ENCODE data around the gene GOLGA7B.

Gene GOLGA7B

DNA sequence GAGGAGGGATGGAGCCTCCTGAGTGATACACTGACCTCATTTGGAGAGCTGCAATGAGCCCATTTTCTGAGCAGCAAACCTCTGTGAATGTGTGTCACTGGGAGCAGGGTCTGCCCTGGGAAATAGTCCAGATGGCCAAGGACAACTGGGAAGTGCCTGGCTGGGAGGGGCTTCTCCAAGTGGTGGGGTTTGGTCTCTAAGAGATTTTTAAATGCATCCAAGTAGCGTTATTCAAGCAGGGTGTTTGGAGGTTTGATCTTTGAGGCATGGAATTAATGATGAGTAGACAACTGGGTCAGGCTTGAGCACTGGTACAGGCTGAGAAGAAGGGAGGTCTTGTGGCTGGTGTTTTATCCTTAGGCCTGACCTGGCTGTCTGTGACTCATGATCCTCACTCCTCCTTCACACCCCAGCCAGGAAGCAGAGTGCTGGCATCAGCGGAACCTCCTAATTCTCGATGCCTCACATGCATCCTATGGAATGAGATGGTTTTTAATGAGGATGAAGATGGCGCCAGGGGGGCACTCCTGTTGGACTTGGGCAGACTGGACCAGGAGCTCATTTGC, 3.3 kb downstream of the GOLGA7B start:
- peaks cover 77% of the 10 kb centered on the region for H3K27me3 ChIP-seq (ENCODE audit: control insufficient read depth, insufficient read depth, low read length)
- no peaks in the 10 kb centered on the region for H3K9me3 ChIP-seq (replicated peaks; ENCODE audit: low read length)
- no peaks in the 10 kb centered on the region for H3K4me1 ChIP-seq (ENCODE audit: control insufficient read depth, insufficient read depth, low read length)
- H3K4me3 ChIP-seq (ENCODE audit: low read length): no peak overlapping the region
- H3K4me2 ChIP-seq (ENCODE audit: low read length): no peak overlapping the region
- H3K9ac ChIP-seq (ENCODE audit: low read depth, low read length): no peak overlapping the region
- H3K36me3 ChIP-seq (ENCODE audit: insufficient read depth, low read length): no peaks in the 10 kb centered on the region

DNA sequence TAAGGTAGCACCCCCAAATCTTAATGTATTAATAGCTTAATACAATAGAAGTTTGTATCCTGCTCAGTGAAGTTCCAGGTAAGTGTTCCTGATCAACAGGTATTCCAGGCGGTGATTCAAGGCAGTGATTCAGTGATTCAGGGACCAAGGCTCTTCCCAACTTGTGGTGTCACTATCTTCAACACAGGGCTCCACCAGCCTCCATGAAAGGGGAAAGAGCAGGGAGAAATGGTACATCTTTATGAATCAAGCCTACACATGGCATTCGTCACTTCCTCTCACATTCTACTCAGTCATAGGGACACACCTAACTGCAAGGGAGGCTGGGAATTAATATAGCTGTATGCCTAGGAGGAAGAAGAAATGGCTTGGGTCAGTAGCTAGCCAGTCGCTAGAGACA, 5.1 kb downstream of the GOLGA7B start:
- no peaks in the 10 kb centered on the region for H3K36me3 ChIP-seq (ENCODE audit: insufficient read depth, low read length)
- no peaks in the 10 kb centered on the region for H3K9me3 ChIP-seq (replicated peaks; ENCODE audit: low read length)
- no peak overlapping the region for H3K4me2 ChIP-seq (ENCODE audit: low read length)
- H3K4me3 ChIP-seq (ENCODE audit: low read length): no peak overlapping the region
- no peak overlapping the region for H3K9ac ChIP-seq (ENCODE audit: low read depth, low read length)
- H3K27me3 ChIP-seq (ENCODE audit: control insufficient read depth, insufficient read depth, low read length): peaks cover 80% of the 10 kb centered on the region
- no peaks in the 10 kb centered on the region for H3K4me1 ChIP-seq (ENCODE audit: control insufficient read depth, insufficient read depth, low read length)

DNA sequence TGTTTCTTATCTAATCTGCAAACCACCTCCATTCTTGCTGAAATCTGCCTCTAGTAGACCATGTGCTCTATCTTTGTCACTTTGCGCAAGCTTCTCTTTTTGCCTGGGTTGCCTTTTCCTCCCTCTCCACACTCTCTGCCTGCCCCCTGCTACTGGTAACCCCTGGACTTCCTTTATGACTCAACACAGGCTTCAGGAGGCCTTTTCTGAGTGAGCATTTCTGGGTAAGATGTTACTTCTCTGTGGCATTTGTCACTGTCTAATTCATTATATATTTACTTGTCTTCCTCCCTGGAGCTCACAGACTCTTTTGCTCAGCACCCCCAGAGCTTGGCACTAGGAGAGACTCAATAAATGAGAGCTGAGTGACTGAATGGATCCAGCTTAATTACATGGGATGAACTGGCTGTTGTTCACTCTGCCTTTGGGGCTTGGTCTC, 8.4 kb downstream of the GOLGA7B start:
- H3K27me3 ChIP-seq (ENCODE audit: control insufficient read depth, insufficient read depth, low read length): peaks cover 58% of the 10 kb centered on the region
- H3K9ac ChIP-seq (ENCODE audit: low read depth, low read length): no peak overlapping the region
- H3K36me3 ChIP-seq (ENCODE audit: insufficient read depth, low read length): no peaks in the 10 kb centered on the region
- H3K4me2 ChIP-seq (ENCODE audit: low read length): no peak overlapping the region
- no peak overlapping the region for H3K4me3 ChIP-seq (ENCODE audit: low read length)
- no peaks in the 10 kb centered on the region for H3K9me3 ChIP-seq (replicated peaks; ENCODE audit: low read length)
- peaks cover 2% of the 10 kb centered on the region for H3K4me1 ChIP-seq (ENCODE audit: control insufficient read depth, insufficient read depth, low read length)

DNA sequence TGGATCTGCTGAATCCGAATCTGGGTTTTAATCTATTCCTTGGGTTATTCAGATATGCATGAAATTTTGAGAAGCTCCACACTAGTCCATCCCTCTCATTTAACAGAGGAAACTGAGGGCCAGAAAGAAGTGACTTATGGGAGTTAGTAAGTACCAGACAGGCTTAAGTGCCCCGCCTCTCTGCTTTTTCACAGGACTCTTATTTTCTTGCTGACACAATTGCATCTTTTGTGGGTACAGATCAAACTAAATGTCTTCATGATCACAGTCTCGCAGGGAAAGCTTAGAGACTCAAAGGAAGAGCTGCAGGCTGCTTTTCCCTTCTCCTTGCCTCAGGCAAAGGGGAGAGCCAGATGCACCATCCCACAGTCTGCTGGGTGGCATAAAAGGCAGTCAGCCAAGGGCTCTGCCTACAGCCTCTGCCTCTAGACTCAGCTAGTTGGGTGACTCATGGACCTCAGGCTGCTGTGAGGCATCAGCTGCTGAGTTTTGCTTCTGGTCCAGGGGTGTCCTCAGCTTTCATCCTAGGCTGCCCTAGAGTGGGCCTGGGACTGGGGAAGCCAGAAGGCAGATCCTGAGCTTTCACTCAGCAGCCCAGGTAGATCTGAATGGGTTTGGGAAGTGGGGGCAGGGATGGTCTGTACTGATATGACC, 11.6 kb downstream of the GOLGA7B start:
- Histone ChIP-seq H3K4me3 (ENCODE audit: low read length) (no peak overlapping the region), H3K9me3 (replicated peaks; ENCODE audit: low read length) (no peaks in the 10 kb centered on the region), H3K27me3 (ENCODE audit: control insufficient read depth, insufficient read depth, low read length) (peaks cover 56% of the 10 kb centered on the region), H3K4me2 (ENCODE audit: low read length) (no peak overlapping the region), H3K36me3 (ENCODE audit: insufficient read depth, low read length) (no peaks in the 10 kb centered on the region), H3K9ac (ENCODE audit: low read depth, low read length) (no peak overlapping the region), H3K4me1 (ENCODE audit: control insufficient read depth, insufficient read depth, low read length) (peaks cover 2% of the 10 kb centered on the region)

DNA sequence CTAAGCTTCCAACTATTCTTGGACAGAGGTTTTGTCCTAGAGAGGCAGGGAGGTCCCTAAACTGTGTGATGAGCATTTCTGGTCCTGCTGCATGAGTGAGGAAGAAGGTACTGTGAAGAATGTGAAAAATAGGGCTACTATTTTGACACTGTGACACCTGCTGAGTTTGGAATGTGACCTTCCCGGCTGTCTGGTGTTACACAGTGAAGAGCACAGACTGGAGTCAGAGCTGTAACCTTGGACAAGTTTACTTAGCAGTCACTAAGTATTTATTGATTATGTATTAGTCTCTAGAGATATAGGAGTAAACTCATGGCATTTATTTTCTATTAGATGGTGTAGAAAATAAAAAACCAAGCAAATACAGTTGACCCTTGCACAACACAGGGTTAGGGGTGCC, 12.3 kb downstream of the GOLGA7B start:
- H3K4me1 ChIP-seq (ENCODE audit: control insufficient read depth, insufficient read depth, low read length): peaks cover 2% of the 10 kb centered on the region
- no peaks in the 10 kb centered on the region for H3K36me3 ChIP-seq (ENCODE audit: insufficient read depth, low read length)
- H3K9me3 ChIP-seq (replicated peaks; ENCODE audit: low read length): no peaks in the 10 kb centered on the region
- peaks cover 59% of the 10 kb centered on the region for H3K27me3 ChIP-seq (ENCODE audit: control insufficient read depth, insufficient read depth, low read length)
- no peak overlapping the region for H3K4me3 ChIP-seq (ENCODE audit: low read length)
- no peak overlapping the region for H3K4me2 ChIP-seq (ENCODE audit: low read length)
- no peak overlapping the region for H3K9ac ChIP-seq (ENCODE audit: low read depth, low read length)

DNA sequence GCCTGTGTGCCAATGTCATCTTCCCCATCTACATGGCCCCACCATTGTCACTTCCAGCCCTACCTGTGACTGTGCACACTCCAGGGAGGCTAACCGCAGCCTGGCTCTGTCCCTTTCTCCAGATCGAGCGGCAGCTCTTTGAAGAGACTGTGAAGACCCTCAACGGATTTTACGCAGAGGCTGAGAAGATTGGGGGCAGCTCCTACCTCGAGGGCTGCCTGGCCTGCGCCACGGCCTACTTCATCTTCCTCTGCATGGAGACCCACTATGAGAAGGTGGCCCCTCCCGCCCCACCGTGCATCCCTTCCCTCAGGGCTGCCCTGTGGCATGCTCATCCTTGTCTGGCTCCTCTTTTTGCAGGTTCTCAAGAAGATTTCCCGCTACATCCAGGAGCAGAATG, 14.2 kb downstream of the GOLGA7B start:
- peaks cover 45% of the 10 kb centered on the region for H3K27me3 ChIP-seq (ENCODE audit: control insufficient read depth, insufficient read depth, low read length)

DNA sequence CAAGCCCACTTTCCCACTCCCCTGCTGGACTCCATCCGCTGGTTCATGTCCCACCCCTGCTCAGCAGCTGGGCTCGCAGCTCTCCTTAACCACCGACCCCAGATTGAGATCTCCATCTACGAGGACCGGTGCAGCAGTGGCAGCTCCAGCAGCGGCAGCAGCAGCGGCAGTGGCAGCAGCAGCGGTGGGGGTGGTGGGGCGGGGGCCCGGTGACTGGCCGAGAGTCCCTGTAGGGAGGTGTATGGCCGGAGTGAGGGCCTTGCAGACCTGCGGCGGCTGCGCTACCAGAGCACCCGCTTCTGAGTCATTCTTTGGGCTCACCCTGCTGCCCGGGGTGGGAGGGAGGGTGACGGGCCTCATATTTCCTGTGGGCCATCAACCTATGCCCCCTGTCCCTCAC, 15.8 kb downstream of the GOLGA7B start:
- Histone ChIP-seq H3K9ac (ENCODE audit: low read depth, low read length) (no peak overlapping the region), H3K4me3 (ENCODE audit: low read length) (no peak overlapping the region), H3K9me3 (replicated peaks; ENCODE audit: low read length) (no peaks in the 10 kb centered on the region), H3K27me3 (ENCODE audit: control insufficient read depth, insufficient read depth, low read length) (peaks cover 46% of the 10 kb centered on the region), H3K36me3 (ENCODE audit: insufficient read depth, low read length) (no peaks in the 10 kb centered on the region), H3K4me2 (ENCODE audit: low read length) (no peak overlapping the region), H3K4me1 (ENCODE audit: control insufficient read depth, insufficient read depth, low read length) (peaks cover 8% of the 10 kb centered on the region)

More for the DNA sequence above, 14.2 kb downstream of the GOLGA7B start:
- Histone ChIP-seq H3K4me1 (ENCODE audit: control insufficient read depth, insufficient read depth, low read length) (peaks cover 2% of the 10 kb centered on the region), H3K4me2 (ENCODE audit: low read length) (no peak overlapping the region), H3K36me3 (ENCODE audit: insufficient read depth, low read length) (no peaks in the 10 kb centered on the region), H3K9ac (ENCODE audit: low read depth, low read length) (no peak overlapping the region), H3K9me3 (replicated peaks; ENCODE audit: low read length) (no peaks in the 10 kb centered on the region), H3K4me3 (ENCODE audit: low read length) (no peak overlapping the region)

DNA sequence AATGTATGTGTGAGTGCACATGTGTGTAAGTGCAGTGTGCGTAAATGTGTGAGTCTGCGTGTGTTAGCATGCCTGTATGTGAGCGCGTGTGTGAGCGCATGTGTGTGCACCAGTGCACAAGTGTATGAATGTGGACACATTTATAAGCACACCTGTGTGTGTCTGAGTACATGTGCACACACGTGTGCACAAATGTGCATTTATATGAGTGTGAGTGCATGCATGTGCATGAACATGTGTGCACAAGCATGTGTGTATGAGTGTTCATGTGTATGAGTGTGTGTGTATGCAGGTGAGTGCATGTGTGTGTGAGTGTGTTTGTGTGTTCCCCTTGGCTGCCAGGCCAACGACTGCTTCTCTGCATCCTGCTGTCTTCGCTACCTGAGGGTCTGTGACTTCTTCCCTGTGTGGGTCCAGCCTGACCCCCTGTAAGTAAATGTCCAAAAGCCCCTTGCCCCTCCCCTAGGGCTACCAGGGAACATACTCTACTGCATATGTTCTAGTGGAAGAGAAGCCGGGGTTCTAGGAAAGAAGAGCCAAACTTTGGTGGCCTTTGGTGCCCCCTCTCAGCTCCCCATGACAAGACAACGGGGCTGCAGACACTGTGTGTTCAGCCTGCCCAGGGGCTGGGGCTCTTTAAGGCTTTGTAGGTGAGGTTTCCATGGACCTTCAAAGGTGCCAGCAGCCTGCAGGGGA, 17.0 kb downstream of the GOLGA7B start:
- H3K4me1 ChIP-seq (ENCODE audit: control insufficient read depth, insufficient read depth, low read length): peaks cover 5% of the 10 kb centered on the region
- H3K27me3 ChIP-seq (ENCODE audit: control insufficient read depth, insufficient read depth, low read length): peaks cover 57% of the 10 kb centered on the region
- no peak overlapping the region for H3K9ac ChIP-seq (ENCODE audit: low read depth, low read length)
- H3K4me3 ChIP-seq (ENCODE audit: low read length): no peak overlapping the region
- H3K36me3 ChIP-seq (ENCODE audit: insufficient read depth, low read length): no peaks in the 10 kb centered on the region
- H3K9me3 ChIP-seq (replicated peaks; ENCODE audit: low read length): no peaks in the 10 kb centered on the region
- H3K4me2 ChIP-seq (ENCODE audit: low read length): no peak overlapping the region

- peaks cover 62% of the 10 kb centered on the region for H3K27me3 ChIP-seq (ENCODE audit: control insufficient read depth, insufficient read depth, low read length)
These were observed 17.7 kb downstream of the GOLGA7B start for GRCh38 chr10:97867220-97867800.

GRCh38 chr10:97868134-97868685, 18.6 kb downstream of the GOLGA7B start:
- Histone ChIP-seq H3K9ac (ENCODE audit: low read depth, low read length) (no peak overlapping the region), H3K4me1 (ENCODE audit: control insufficient read depth, insufficient read depth, low read length) (peaks cover 5% of the 10 kb centered on the region), H3K4me3 (ENCODE audit: low read length) (no peak overlapping the region), H3K27me3 (ENCODE audit: control insufficient read depth, insufficient read depth, low read length) (peaks cover 66% of the 10 kb centered on the region), H3K4me2 (ENCODE audit: low read length) (no peak overlapping the region), H3K36me3 (ENCODE audit: insufficient read depth, low read length) (no peaks in the 10 kb centered on the region), H3K9me3 (replicated peaks; ENCODE audit: low read length) (no peaks in the 10 kb centered on the region)

More at GRCh38 chr10:97867220-97867800, 17.7 kb downstream of the GOLGA7B start:
- Histone ChIP-seq H3K36me3 (ENCODE audit: insufficient read depth, low read length) (no peaks in the 10 kb centered on the region), H3K4me2 (ENCODE audit: low read length) (no peak overlapping the region), H3K9ac (ENCODE audit: low read depth, low read length) (no peak overlapping the region), H3K4me3 (ENCODE audit: low read length) (no peak overlapping the region), H3K4me1 (ENCODE audit: control insufficient read depth, insufficient read depth, low read length) (peaks cover 5% of the 10 kb centered on the region), H3K9me3 (replicated peaks; ENCODE audit: low read length) (no peaks in the 10 kb centered on the region)
